GM12892 (cell line): ENCODE measurements around the gene TMEM150A. TPM values are rescaled to one million over a fixed set of nuclear protein-coding genes. Genes with fewer than 3 reads are reported as not detected.

Experiments used
- DNase-seq: peaks from one replicate; pipeline ENCODE4 v3.0.0; 2011; ENCODE audit not compliant: insufficient read length
- FAIRE-seq: peaks from 2 replicates; lab custom pipeline; 2011; peaks lifted over from hg19 to GRCh38; lab: Jason Lieb, UNC
- POLR2A ChIP-seq: IDR thresholded peaks from 2 replicates; pipeline ENCODE4 v1.6.1; 2011; ENCODE audit warnings: low read depth, low read length, control low read depth
- POLR2AphosphoS5 ChIP-seq: IDR thresholded peaks from 2 replicates; pipeline ENCODE4 v1.6.1; 2011; ENCODE audit warnings: low read depth, low read length, control low read depth
- TAF1 ChIP-seq: IDR thresholded peaks from 2 replicates; pipeline ENCODE4 v1.6.1; 2011; ENCODE audit warnings: low read depth, mild to moderate bottlenecking, control low read depth, low read length, borderline replicate concordance
- polyA plus RNA-seq: library from polyadenylated mRNA; unstranded; fragments of >200 nt; gene quantifications from one replicate; pipeline ENCODE4 v1.2.1, GENCODE V29; 2012; ENCODE audit warnings: missing spikeins, inconsistent platforms; ENCODE audit not compliant: missing spikeins

TMEM150A gene
- polyA plus RNA-seq, result 4.4 TPM

DNA sequence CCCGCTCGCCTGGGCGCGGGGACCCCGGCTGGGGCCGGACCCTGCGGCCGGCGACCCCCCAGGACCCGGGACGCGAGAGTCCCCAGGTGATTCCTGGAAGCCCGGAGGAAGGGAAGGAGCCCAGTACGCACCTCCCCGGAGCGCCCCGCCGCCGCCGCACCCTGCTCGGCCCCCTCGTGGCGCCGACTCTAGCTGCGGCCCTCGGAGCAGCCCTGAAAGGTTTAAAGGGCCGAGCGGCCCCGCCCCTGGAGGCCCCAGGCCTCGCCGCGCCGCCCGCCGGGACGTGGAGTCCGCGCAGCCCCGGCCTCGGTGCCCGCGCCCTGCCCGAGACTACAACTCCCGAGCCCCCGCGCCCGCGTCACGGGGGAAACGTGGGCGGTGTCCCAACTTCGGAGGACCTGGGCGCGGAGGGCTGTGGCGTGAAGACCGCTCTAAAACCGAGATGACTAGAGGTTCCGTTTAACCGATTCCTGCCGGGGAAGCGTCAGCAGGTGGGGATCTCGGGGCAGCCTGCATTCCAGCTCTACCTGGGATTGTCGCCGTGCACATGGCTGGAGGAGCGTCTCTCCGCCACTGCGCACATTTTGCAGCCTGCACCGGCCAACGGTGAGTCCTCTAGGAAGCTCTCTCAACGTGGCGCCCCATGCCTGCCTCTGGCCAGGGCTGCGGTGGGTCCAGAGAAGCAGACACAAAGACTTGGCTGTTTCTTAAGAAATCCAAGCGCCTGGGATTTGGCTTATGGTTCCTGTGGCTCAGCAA, at the start of gene TMEM150A:
Gene TMEM150A, minus strand, starts transcription at position 223 of the 759 bp plus-strand sequence. CDS start 750 bp downstream, outside the sequence.
- FAIRE-seq, result peak; percentile 64
- TF ChIP-seq TAF1 (no peak), POLR2A (peak; percentile 43; the same call in 1 of the 2 replicates)
- DNase-seq, result peak; percentile 93

GRCh38 chr2:85652056-85652455, 49.6 kb upstream of the TMEM150A start:
- TF ChIP-seq POLR2A, result no peak
- FAIRE-seq, result no peak
- DNase-seq, result no peak

DNA sequence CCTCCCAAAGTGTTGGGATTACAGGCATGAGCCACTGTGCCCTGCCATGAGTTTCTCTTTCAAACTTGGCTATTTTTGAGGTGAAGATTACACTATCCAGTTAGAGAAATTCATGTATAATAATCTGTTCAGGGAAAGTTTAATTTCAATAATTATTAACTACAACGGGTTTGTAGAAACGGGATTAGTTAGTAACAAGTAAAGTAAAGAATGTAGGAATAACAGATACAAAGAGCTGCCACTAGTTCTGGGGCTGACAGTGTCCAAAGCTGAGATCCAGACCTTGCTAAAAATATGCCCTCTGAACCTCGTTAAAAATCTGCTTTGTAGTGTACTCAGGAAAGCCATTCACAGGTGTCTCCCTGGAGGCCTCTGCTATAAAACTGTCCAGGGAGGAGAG, 48.6 kb upstream of the TMEM150A start:
- TF ChIP-seq POLR2A (no peak), TAF1 (no peak), POLR2AphosphoS5 (no peak)
- DNase-seq (no peak), FAIRE-seq (no peak)

DNA sequence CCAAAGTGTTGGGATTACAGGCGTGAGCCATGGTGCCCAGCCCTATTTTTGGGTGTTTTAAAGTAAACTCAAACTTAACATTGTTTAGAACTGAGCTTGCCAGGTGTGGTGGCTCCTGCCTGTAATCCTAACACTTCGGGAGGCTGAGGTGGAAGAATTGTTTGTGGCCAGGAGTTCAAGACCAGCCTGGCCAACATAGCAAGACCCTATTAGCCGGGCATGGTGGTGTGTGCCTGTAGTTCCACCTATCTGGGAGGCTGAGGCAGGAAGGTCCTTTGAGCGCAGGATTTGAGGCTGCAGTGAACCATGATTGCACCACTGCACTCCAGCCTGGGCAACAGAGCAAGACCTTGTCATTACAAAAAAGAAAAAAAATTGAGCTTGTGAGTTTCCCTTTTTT, 48.0 kb upstream of the TMEM150A start:
- DNase-seq (no peak), FAIRE-seq (no peak)
- no peak for TF ChIP-seq TAF1

- DNase-seq (no peak), FAIRE-seq (no peak)
- no peak for TF ChIP-seq TAF1
- TF ChIP-seq POLR2AphosphoS5, result no peak
- TF ChIP-seq POLR2A, result no peak
These were observed 47.0 kb upstream of the TMEM150A start for GRCh38 chr2:85649201-85650190.

DNA sequence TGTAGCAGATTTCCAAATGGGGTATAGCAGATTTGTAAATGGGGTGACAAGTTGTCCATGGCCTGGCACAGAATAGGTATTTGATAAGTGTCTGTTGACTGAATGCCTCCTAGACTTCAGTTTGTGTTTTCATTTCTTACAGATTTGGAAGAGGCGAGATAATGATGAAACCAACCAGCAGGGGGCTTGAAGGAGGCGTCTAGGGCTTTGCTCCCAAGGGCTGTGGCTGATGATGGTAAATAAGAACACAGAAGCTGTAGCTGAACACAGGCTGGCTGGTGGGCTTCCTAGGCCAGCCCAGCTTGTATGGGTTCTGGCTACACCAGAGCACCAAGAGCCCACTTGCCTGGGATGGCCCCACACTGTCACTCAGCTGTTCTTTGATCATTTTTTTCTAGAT, 46.1 kb upstream of the TMEM150A start:
- TF ChIP-seq POLR2A (no peak), POLR2AphosphoS5 (no peak), TAF1 (no peak)
- FAIRE-seq (peak; percentile 9), DNase-seq (no peak)

- TF ChIP-seq POLR2AphosphoS5 (no peak), POLR2A (no peak), TAF1 (no peak)
- no peak for FAIRE-seq
- no peak for DNase-seq
These were observed 45.5 kb upstream of the TMEM150A start for GRCh38 chr2:85647823-85648526.

GRCh38 chr2:85646166-85646565, 43.7 kb upstream of the TMEM150A start:
- FAIRE-seq, result no peak
- TF ChIP-seq POLR2AphosphoS5, result no peak
- TF ChIP-seq POLR2A, result no peak
- no peak for TF ChIP-seq TAF1

GRCh38 chr2:85644909-85645308, 42.4 kb upstream of the TMEM150A start:
- no peak for TF ChIP-seq POLR2AphosphoS5
- TF ChIP-seq TAF1, result no peak
- no peak for TF ChIP-seq POLR2A
- DNase-seq, result no peak
- no peak for FAIRE-seq

More at GRCh38 chr2:85646166-85646565, 43.7 kb upstream of the TMEM150A start:
- no peak for DNase-seq

- DNase-seq (no peak), FAIRE-seq (no peak)
- TF ChIP-seq POLR2AphosphoS5 (no peak), POLR2A (no peak), TAF1 (no peak)
These were observed 40.2 kb upstream of the TMEM150A start for GRCh38 chr2:85642725-85643124.

GRCh38 chr2:85635636-85636035, 33.1 kb upstream of the TMEM150A start:
- DNase-seq (no peak), FAIRE-seq (no peak)
- TF ChIP-seq POLR2A (no peak), POLR2AphosphoS5 (no peak), TAF1 (no peak)
